ENCODE measurements around the gene XPNPEP2.

- TF ChIP-seq CTCF (IDR thresholded peaks at IDR 0.05), result no peak
- TF ChIP-seq HMGA2 (CRISPR knock-in tag; IDR thresholded peaks at IDR 0.05), result no peak
- no peak for TF ChIP-seq HMGXB4 (CRISPR knock-in tag; IDR thresholded peaks at IDR 0.05)
- no peak for TF ChIP-seq ZNF219 (CRISPR knock-in tag; IDR thresholded peaks at IDR 0.05; ENCODE audit: borderline replicate concordance)
- no peak for TF ChIP-seq JUN (CRISPR knock-in tag; IDR thresholded peaks at IDR 0.05)
- no peak for TF ChIP-seq ZNF232 (CRISPR knock-in tag; IDR thresholded peaks at IDR 0.05)
- TF ChIP-seq CREM (CRISPR knock-in tag; IDR thresholded peaks at IDR 0.05), result no peak
- TF ChIP-seq TCF7 (CRISPR knock-in tag; IDR thresholded peaks at IDR 0.05; ENCODE audit: low read depth), result no peak
- TF ChIP-seq USF2 (CRISPR knock-in tag; IDR thresholded peaks at IDR 0.05), result no peak
- no peak for TF ChIP-seq ATF1 (CRISPR knock-in tag; IDR thresholded peaks at IDR 0.05)
- no peak for TF ChIP-seq ETV6 (CRISPR knock-in tag; IDR thresholded peaks at IDR 0.05)
- no peak for TF ChIP-seq NR2C2 (CRISPR knock-in tag; IDR thresholded peaks at IDR 0.05)
Measured at GRCh38 chrX:129790146-129790545, 51.4 kb downstream of the XPNPEP2 start.
